GM12878 (cell line): ENCODE data around the gene CLIC5. TPM values are rescaled to one million over a fixed set of nuclear protein-coding genes. Genes with fewer than 3 reads are reported as not detected.

ENCODE experiments used
- ATAC-seq: fragments of 200-7000 bp; cut with Tn5 transposase; 3 replicates; pipeline ENCODE4 v1.9.1; 2020; ENCODE audit warnings: mild to moderate bottlenecking, moderate library complexity
- BruUV-seq: library from RNA; stranded (reverse); fragments of 400-500 nt; replicated peaks from 2 replicates; lab custom pipeline; 2021; lab: Mats Ljungman, UMichigan
- CTCF ChIA-PET: fragments of 300-600 bp; sonication (Branson Sonifier 250); formaldehyde crosslinking; extraction: SDS; loops from one replicate; lab custom pipeline; 2021; ENCODE audit warnings: inconsistent platforms; lab: Yijun Ruan, JAX
- POLR2A ChIA-PET: fragments of 350-600 bp; formaldehyde crosslinking; extraction: SDS; loops from one replicate; lab custom pipeline; 2021; ENCODE audit warnings: inconsistent platforms; lab: Charles Lee
- RAD21 ChIA-PET: fragments of 300-600 bp; sonication (Branson Sonifier 250); formaldehyde crosslinking; loops from one replicate; lab custom pipeline; 2023; ENCODE audit warnings: antibody characterized with exemption; ENCODE audit not compliant: unreplicated experiment; lab: Charles Lee
- SMC1A ChIA-PET: fragments of 300-600 bp; sonication (Branson Sonifier 250); formaldehyde crosslinking; loops from one replicate; lab custom pipeline; 2023; ENCODE audit not compliant: unreplicated experiment, uncharacterized antibody; lab: Charles Lee
- DNase-seq: peaks from one replicate; pipeline ENCODE4 v3.0.0-alpha.2; 2011; ENCODE audit warnings: low read depth, low spot score
- FAIRE-seq: peaks from 3 replicates; lab custom pipeline; 2011; peaks lifted over from hg19 to GRCh38; lab: Jason Lieb, UNC
- H2AFZ ChIP-seq: 2 replicates; pipeline ENCODE4 v1.6.0; 2011; ENCODE audit warnings: low read depth, low read length, control low read depth; ENCODE audit not compliant: control insufficient read depth
- H3K27ac ChIP-seq: 2 replicates; pipeline ENCODE4 v1.5.1; 2011; ENCODE audit warnings: control low read depth; ENCODE audit not compliant: control insufficient read depth, insufficient read depth
- H3K27me3 ChIP-seq, 2 experiments: replicated peaks in 1 of 2; 2 replicates each; pipeline versions ENCODE4 v1.6.0 to v1.6.1; 2011; ENCODE audit warnings: low read length in 1 of 2; ENCODE audit not compliant: control insufficient read depth in 2 of 2, insufficient read depth in 2 of 2
- H3K36me3 ChIP-seq, 2 experiments: 2 replicates each; pipeline ENCODE4 v1.5.1; 2011; ENCODE audit warnings: low read length in 1 of 2; ENCODE audit not compliant: control insufficient read depth in 2 of 2, insufficient read depth in 2 of 2
- H3K4me1 ChIP-seq: 2 replicates; pipeline ENCODE4 v1.6.1; 2011; ENCODE audit warnings: mild to moderate bottlenecking, low read length, moderate library complexity, mixed read lengths; ENCODE audit not compliant: control insufficient read depth, insufficient read depth
- H3K4me2 ChIP-seq: 2 replicates; pipeline ENCODE4 v1.6.0; 2011; ENCODE audit warnings: control low read depth; ENCODE audit not compliant: control insufficient read depth, insufficient read depth
- H3K4me3 ChIP-seq: fragments of 200-600 bp; sonication (generic); 2 replicates; pipeline ENCODE4 v1.5.1; 2016
- H3K79me2 ChIP-seq: 2 replicates; pipeline ENCODE4 v1.6.0; 2011; ENCODE audit warnings: low read length; ENCODE audit not compliant: control insufficient read depth, insufficient read depth
- H3K9ac ChIP-seq: 2 replicates; pipeline ENCODE4 v1.8.0; 2011; ENCODE audit warnings: low read length, control low read depth, mixed read lengths; ENCODE audit not compliant: control insufficient read depth, insufficient read depth
- H3K9me3 ChIP-seq: replicated peaks from 3 replicates; pipeline ENCODE4 v1.5.1; 2011; ENCODE audit warnings: mild to moderate bottlenecking, low read length; ENCODE audit not compliant: control insufficient read depth, insufficient read depth
- H4K20me1 ChIP-seq: 2 replicates; pipeline ENCODE4 v1.6.0; 2011; ENCODE audit not compliant: control insufficient read depth, insufficient read depth
- ATF3 ChIP-seq: IDR thresholded peaks from 2 replicates; pipeline ENCODE4 v1.6.1; 2011; ENCODE audit warnings: low read depth, mild to moderate bottlenecking, low read length, moderate library complexity, borderline replicate concordance; ENCODE audit errors: extremely low read depth
- CEBPB ChIP-seq, 2 experiments: fragments of 150-350 bp in 1 of 2; IDR thresholded peaks; 2 replicates each; pipeline ENCODE4 v1.6.1; 2012 to 2014; ENCODE audit warnings: low read depth in 2 of 2, low read length in 2 of 2, borderline replicate concordance in 1 of 2, inconsistent platforms in 1 of 2
- EED ChIP-seq: sonication (generic); IDR thresholded peaks from 2 replicates; pipeline ENCODE4 v1.6.1; 2016; ENCODE audit warnings: antibody characterized with exemption, low read depth
- KDM1A ChIP-seq: fragments of 200-600 bp; sonication (generic); IDR thresholded peaks from 2 replicates; pipeline ENCODE4 v1.6.1; 2016; ENCODE audit warnings: borderline replicate concordance
- NR2F1 ChIP-seq: fragments of 450-650 bp; conservative IDR thresholded peaks from 2 replicates; pipeline ENCODE4 v1.6.1; 2017; ENCODE audit warnings: mild to moderate bottlenecking
- RELB ChIP-seq: fragments of 450-650 bp; IDR thresholded peaks from 2 replicates; pipeline ENCODE4 v1.6.1; 2017; ENCODE audit warnings: low read depth, mild to moderate bottlenecking, moderate library complexity
- RUNX3 ChIP-seq: IDR thresholded peaks from 2 replicates; pipeline ENCODE4 v1.6.1; 2012; ENCODE audit warnings: low read length, inconsistent platforms
- SREBF1 ChIP-seq: IDR thresholded peaks from 2 replicates; pipeline ENCODE4 v1.6.1; 2012; ENCODE audit warnings: mild to moderate bottlenecking, low read length
- SREBF2 ChIP-seq: IDR thresholded peaks from 2 replicates; pipeline ENCODE4 v1.6.1; 2012; ENCODE audit warnings: mild to moderate bottlenecking, low read length
- TAF1 ChIP-seq: IDR thresholded peaks from 2 replicates; pipeline ENCODE4 v1.6.1; 2011; ENCODE audit warnings: mild to moderate bottlenecking, low read depth, low read length, borderline replicate concordance
- YBX1 ChIP-seq: fragments of 450-650 bp; IDR thresholded peaks from 2 replicates; pipeline ENCODE4 v1.6.1; 2016; ENCODE audit warnings: antibody characterized with exemption
- ZBTB40 ChIP-seq: fragments of 450-650 bp; IDR thresholded peaks from 2 replicates; pipeline ENCODE4 v1.6.1; 2016; ENCODE audit warnings: mild to moderate bottlenecking, moderate library complexity, borderline replicate concordance
- ZZZ3 ChIP-seq: IDR thresholded peaks from 2 replicates; pipeline ENCODE4 v1.6.1; 2011; ENCODE audit warnings: low read depth; ENCODE audit not compliant: control insufficient read depth, insufficient read length
- WGBS: methylation state at CpG from one replicate; pipeline ENCODE4 v1.1.6; 2016; ENCODE audit warnings: low lambda C conversion rate; ENCODE audit not compliant: insufficient replicate concordance, insufficient coverage; ENCODE audit errors: missing lambda C conversion rate; 5-methylcytosine and 5-hydroxymethylcytosine counted together
- in situ Hi-C: fragments of 300-500 bp; cut with MboI; formaldehyde crosslinking; loops from 9 replicates; pipeline ENCODE4 v1.14.3; 2018; ENCODE audit warnings: mixed read lengths
- intact Hi-C: fragments of 100-400 bp; cut with micrococcal nuclease; formaldehyde crosslinking; loops from one replicate; pipeline ENCODE4 v1.14.2; 2022; ENCODE audit not compliant: unreplicated experiment
- polyA plus RNA-seq, 11 experiments: library from polyadenylated mRNA; depleted of rRNA in 4 of 11; unstranded in 6 of 11; stranded (reverse) in 5 of 11; fragments of >200 nt; fragmentation: Nextera tagmentation in 4 of 11; fragmentation: Illumina TruSeq in 1 of 11; extraction: Ambion mirVana in 4 of 11; extraction: Trizol in 1 of 11; gene quantifications; 1 replicate in 1 of 11; 2 replicates in 10 of 11; pipeline versions ENCODE4 v1.2.1 to v1.2.3, GENCODE V29; 2011 to 2016; ENCODE audit warnings: inconsistent platforms in 2 of 11, missing spikeins in 2 of 11, low read depth in 1 of 11
- total RNA-seq, 4 experiments: library from RNA; depleted of rRNA in 3 of 4; stranded (reverse); fragments of >200 nt in 3 of 4; fragmentation: Illumina TruSeq in 1 of 4; extraction: Trizol in 1 of 4; gene quantifications; 2 replicates each; pipeline versions ENCODE4 v1.2.1 to v1.2.3, GENCODE V29; 2013 to 2021

The CLIC5 gene
- total and polyA plus RNA-seq, 10 of the 15 experiments (the other 5 are each of a cell fraction or from before 2014, with no cell fraction given) = 0.01 to 0.08 (median 0.02) TPM; not detected in 7

GRCh38 chr6:46046558-46047174 is 31.0 kb upstream of the CLIC5 start (continued):
- no peak for TF ChIP-seq ATF3
- no peak for TF ChIP-seq NR2F1
- TF ChIP-seq EED = no peak
- TF ChIP-seq SREBF2 = no peak
- no peak for TF ChIP-seq RUNX3
- TF ChIP-seq RELB = no peak
- TF ChIP-seq ZZZ3 = no peak

GRCh38 chr6:46044881-46045617 is 29.4 kb upstream of the CLIC5 start:
- DNase-seq = no peak
- no peak for TF ChIP-seq SREBF2
- no peak for TF ChIP-seq TAF1
- TF ChIP-seq CEBPB (IDR thresholded peaks at IDR 0.05; ENCODE audit: borderline replicate concordance in 1 of 2, low read depth in 2 of 2, low read length in 2 of 2) = no peak
- TF ChIP-seq YBX1 = no peak
- no peak for TF ChIP-seq SREBF1
- TF ChIP-seq KDM1A = no peak
- no peak for TF ChIP-seq ZBTB40

More at GRCh38 chr6:46044881-46045617, 29.4 kb upstream of the CLIC5 start:
- Histone ChIP-seq H3K36me3 (no peaks in the 10 kb centered on the region), H3K4me3 (no peak overlapping the region), H3K27ac (no peak overlapping the region), H3K9ac (no peak overlapping the region), H3K79me2 (no peaks in the 10 kb centered on the region), H3K4me2 (no peak overlapping the region), H4K20me1 (no peaks in the 10 kb centered on the region), H3K4me1 (no peaks in the 10 kb centered on the region), H2AFZ (no peak overlapping the region), H3K9me3 (no peaks in the 10 kb centered on the region), H3K27me3 (no peaks in the 10 kb centered on the region)
- ChIA-PET RAD21 (interaction anchor here (0.7 kb wide), 1 partner anchor 419 kb away, joined by 3 read pairs; no protein-coding TSS in a partner anchor), SMC1A (interaction anchor here (1.7 kb wide), 1 partner anchor 114 kb away, joined by 4 read pairs; no protein-coding TSS in a partner anchor), CTCF (interaction anchor here (1.1 kb wide), 2 partner anchors 10 to 20 kb away, joined by 3 to 5 read pairs; no protein-coding TSS in a partner anchor), POLR2A (no interaction called here)
- no peak for FAIRE-seq
- 38% methylated on average over 5 of the region's 5 CpGs for WGBS
- in situ Hi-C loops = no loop called here
- no peak for ATAC-seq
- no TSS peak for BruUV-seq
- intact Hi-C loops = no loop called here
